HepG2 (cell line): ENCODE results near the gene DDX20. TPM values are rescaled to one million over a fixed set of nuclear protein-coding genes. Genes with fewer than 3 reads are reported as not detected.

Experiments
- ARNTL ChIP-seq: sonication (generic); formaldehyde crosslinking; IDR thresholded peaks from 2 replicates; pipeline ENCODE4 v1.4.0; 2020; ENCODE audit warnings: mild to moderate bottlenecking, missing genetic modification reagents
- ASH2L ChIP-seq: fragments of 300-600, 200-600 bp; sonication (generic); IDR thresholded peaks from 2 replicates; pipeline ENCODE4 v1.7.0; 2017; ENCODE audit warnings: low read depth, mild to moderate bottlenecking, moderate library complexity, mixed read lengths, low read length; ENCODE audit not compliant: insufficient read length
- ATF4 ChIP-seq, 2 experiments: fragments of 450-650 bp in 1 of 2; sonication (generic) in 1 of 2; formaldehyde crosslinking; IDR thresholded peaks; 2 replicates each; pipeline versions ENCODE4 v1.5.0 to v1.8.0; 2020 to 2022; ENCODE audit warnings: mild to moderate bottlenecking in 1 of 2, missing genetic modification reagents in 1 of 2
- BATF2 ChIP-seq: sonication (generic); formaldehyde crosslinking; IDR thresholded peaks from 2 replicates; pipeline ENCODE4 v1.8.0; 2022; ENCODE audit warnings: mild to moderate bottlenecking, missing genetic modification reagents, moderate library complexity
- DMAP1 ChIP-seq: IDR thresholded peaks from 2 replicates; pipeline ENCODE4 v1.6.1; 2016
- GABPA ChIP-seq, 2 experiments: IDR thresholded peaks; 2 replicates each; pipeline ENCODE4 v1.6.1; 2011 to 2016; ENCODE audit warnings: low read depth in 2 of 2, low read length in 1 of 2, missing biosample characterization in 1 of 2, missing genetic modification characterization in 1 of 2
- HIVEP1 ChIP-seq: sonication (generic); formaldehyde crosslinking; IDR thresholded peaks from 2 replicates; pipeline ENCODE4 v1.4.0; 2020; ENCODE audit warnings: mild to moderate bottlenecking, missing genetic modification reagents
- JARID2 ChIP-seq: sonication (generic); formaldehyde crosslinking; IDR thresholded peaks from 2 replicates; pipeline ENCODE4 v1.8.1; 2023; ENCODE audit warnings: missing genetic modification reagents, inconsistent platforms; ENCODE audit not compliant: insufficient replicate concordance
- KAT8 ChIP-seq: IDR thresholded peaks from 2 replicates; pipeline ENCODE4 v1.6.1; 2016; ENCODE audit warnings: missing genetic modification reagents, missing compliant biosample characterization
- KLF15 ChIP-seq: sonication (generic); formaldehyde crosslinking; IDR thresholded peaks from 2 replicates; pipeline ENCODE4 v1.8.1; 2023; ENCODE audit warnings: borderline replicate concordance, mild to moderate bottlenecking, inconsistent platforms, missing genetic modification reagents, mixed read lengths
- MAF1 ChIP-seq: sonication (generic); formaldehyde crosslinking; IDR thresholded peaks from 2 replicates; pipeline ENCODE4 v1.5.0; 2020; ENCODE audit warnings: missing genetic modification reagents, borderline replicate concordance
- MAZ ChIP-seq, 2 experiments: sonication (generic) in 1 of 2; formaldehyde crosslinking in 1 of 2; IDR thresholded peaks; 2 replicates each; pipeline versions ENCODE4 v1.5.0 to v1.6.1; 2012 to 2020; ENCODE audit warnings: low read depth in 2 of 2, mild to moderate bottlenecking in 2 of 2, borderline replicate concordance in 1 of 2, improper control_type of control experiment in 1 of 2, low read length in 1 of 2, missing genetic modification reagents in 1 of 2, moderate library complexity in 1 of 2
- MED1 ChIP-seq: sonication (generic); formaldehyde crosslinking; IDR thresholded peaks from 2 replicates; pipeline ENCODE4 v1.4.0; 2020; ENCODE audit warnings: missing genetic modification reagents
- POLR2A ChIP-seq, 2 experiments: IDR thresholded peaks; 2 replicates each; pipeline ENCODE4 v1.6.1; 2011; ENCODE audit warnings: low read depth in 2 of 2, low read length in 2 of 2, mild to moderate bottlenecking in 1 of 2, moderate library complexity in 1 of 2; ENCODE audit not compliant: insufficient read depth in 1 of 2
- RAD21 ChIP-seq: fragments of 450-650 bp; formaldehyde crosslinking; IDR thresholded peaks from 2 replicates; pipeline ENCODE4 v1.5.0; 2020; ENCODE audit warnings: mild to moderate bottlenecking
- ZFP1 ChIP-seq: IDR thresholded peaks from 2 replicates; pipeline ENCODE4 v1.6.1; 2016
- ZIK1 ChIP-seq: sonication (generic); formaldehyde crosslinking; IDR thresholded peaks from 2 replicates; pipeline ENCODE4 v1.5.0; 2020; ENCODE audit warnings: mild to moderate bottlenecking, low read depth, missing genetic modification reagents, borderline replicate concordance
- ZNF670 ChIP-seq: sonication (generic); formaldehyde crosslinking; IDR thresholded peaks from 2 replicates; pipeline ENCODE4 v1.8.0; 2022; ENCODE audit warnings: mild to moderate bottlenecking, missing genetic modification reagents, borderline replicate concordance
- ZNF674 ChIP-seq: sonication (generic); formaldehyde crosslinking; IDR thresholded peaks from 2 replicates; pipeline ENCODE4 v1.5.0; 2020; ENCODE audit warnings: low read depth, mild to moderate bottlenecking, missing genetic modification reagents
- ZNF75D ChIP-seq: sonication (generic); formaldehyde crosslinking; IDR thresholded peaks from 2 replicates; pipeline ENCODE4 v1.8.1; 2023; ENCODE audit warnings: missing genetic modification reagents, mild to moderate bottlenecking, borderline replicate concordance
- polyA plus RNA-seq, 8 experiments: library from polyadenylated mRNA; depleted of rRNA in 3 of 8; stranded (reverse) in 7 of 8; unstranded in 1 of 8; fragments of >200 nt; fragmentation: Illumina TruSeq in 4 of 8; extraction: Trizol in 4 of 8; gene quantifications; 2 replicates each; pipeline versions ENCODE4 v1.2.1 to v1.2.3, GENCODE V29; 2011 to 2016; ENCODE audit warnings: low read depth in 4 of 8, missing spikeins in 1 of 8, mixed read lengths in 1 of 8; ENCODE audit not compliant: insufficient read depth in 1 of 8
- total RNA-seq, 5 experiments: library from RNA; depleted of rRNA; stranded (reverse); fragments of >200 nt; fragmentation: Illumina TruSeq; extraction: Trizol; gene quantifications; 2 replicates each; pipeline ENCODE4 v1.2.3, GENCODE V29; 2016; ENCODE audit warnings: low read depth in 1 of 5
- TF ChIP-seq, protein P1 (sequence below): sonication (generic); formaldehyde crosslinking; IDR thresholded peaks from 2 replicates; pipeline ENCODE4 v1.5.0; 2020; ENCODE audit warnings: mild to moderate bottlenecking, missing genetic modification reagents
- TF ChIP-seq, protein P2 (sequence below): sonication (generic); formaldehyde crosslinking; IDR thresholded peaks from 2 replicates; pipeline ENCODE4; 2020; ENCODE audit warnings: missing genetic modification reagents, mild to moderate bottlenecking, borderline replicate concordance

Gene DDX20
- total and polyA plus RNA-seq, 2 of the 13 experiments (the other 11 are each of a cell fraction or from before 2014, with no cell fraction given): 4.0 to 14.3 TPM

DNA sequence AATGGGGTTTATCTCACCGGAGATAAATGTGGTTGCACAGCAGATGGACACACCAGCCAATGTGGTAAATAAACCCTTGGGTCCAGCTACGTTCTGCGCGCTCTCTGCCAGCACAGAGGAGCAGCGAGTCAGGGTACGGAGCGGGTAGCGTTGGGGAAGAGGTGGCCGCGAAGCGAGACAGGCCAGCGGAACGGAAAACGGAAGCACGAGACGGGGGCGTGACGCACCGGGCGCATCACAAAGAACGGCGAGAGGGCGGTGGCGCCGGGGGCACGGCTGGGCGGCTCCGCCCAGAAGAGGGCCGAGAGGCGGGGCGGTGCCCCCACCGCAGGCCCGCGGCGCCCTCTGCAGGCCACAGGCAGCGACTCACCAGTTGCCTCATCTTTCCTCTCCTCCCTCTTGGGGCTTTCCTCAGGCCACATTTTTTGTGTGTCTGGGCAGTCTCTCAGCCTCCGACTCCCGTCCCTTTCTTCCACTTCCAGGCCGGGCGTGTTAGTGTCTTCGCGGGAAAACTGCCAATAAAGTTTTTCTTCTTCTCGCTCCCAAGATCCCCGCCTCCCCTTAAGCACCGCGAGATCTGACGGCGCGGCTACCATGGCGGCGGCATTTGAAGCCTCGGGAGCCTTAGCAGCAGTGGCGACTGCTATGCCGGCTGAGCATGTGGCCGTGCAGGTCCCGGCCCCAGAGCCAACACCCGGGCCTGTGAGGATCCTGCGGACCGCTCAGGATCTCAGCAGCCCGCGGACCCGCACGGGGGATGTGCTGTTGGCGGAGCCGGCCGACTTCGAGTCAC lies at the start of gene DDX20 (continued):
- TF ChIP-seq ASH2L (peak; percentile 97), JARID2 (CRISPR knock-in tag) (no peak), POLR2A (IDR thresholded peaks at IDR 0.05; ENCODE audit: insufficient read depth in 1 of 2, low read depth in 2 of 2, low read length in 2 of 2) (peak; percentile 71 to 82), GABPA (IDR thresholded peaks at IDR 0.05; ENCODE audit: low read depth, low read length) (peak; percentile 70), GABPA (CRISPR knock-in tag; IDR thresholded peaks at IDR 0.05; ENCODE audit: low read depth) (peak; percentile 79), ZIK1 (CRISPR knock-in tag) (0 out of 2 replicates have a peak, but pooled peaks have one; percentile 49), BATF2 (0 out of 2 replicates have a peak, but pooled peaks have one; percentile 43), DMAP1 (peak; percentile 95), ATF4 (CRISPR knock-in tag; IDR thresholded peaks at IDR 0.05) (peak in 1 of 2 experiments; percentile 76; a peak in 1 of 4 replicates), MAZ (IDR thresholded peaks at IDR 0.05; ENCODE audit: borderline replicate concordance, low read depth, low read length) (peak; percentile 93), MAZ (CRISPR knock-in tag; IDR thresholded peaks at IDR 0.05; ENCODE audit: low read depth) (peak; percentile 96), ARNTL (CRISPR knock-in tag) (peak; percentile 72; the same call in 1 of the 2 replicates), ZNF75D (CRISPR knock-in tag) (no peak), ZFP1 (CRISPR knock-in tag) (peak; percentile 81; the same call in 1 of the 2 replicates), RAD21 (CRISPR knock-in tag) (peak; percentile 70), KLF15 (CRISPR knock-in tag) (peak; percentile 33; the same call in 1 of the 2 replicates), ZNF670 (CRISPR knock-in tag) (peak; percentile 93; the same call in 1 of the 2 replicates), MAF1 (CRISPR knock-in tag) (0 out of 2 replicates have a peak, but pooled peaks have one; percentile 50), HIVEP1 (CRISPR knock-in tag) (0 out of 2 replicates have a peak, but pooled peaks have one; percentile 17), ZNF674 (CRISPR knock-in tag) (peak; percentile 74; the same call in 1 of the 2 replicates), KAT8 (CRISPR knock-in tag) (peak; percentile 90), MED1 (peak; percentile 56)
- TF ChIP-seq, protein P1, sequence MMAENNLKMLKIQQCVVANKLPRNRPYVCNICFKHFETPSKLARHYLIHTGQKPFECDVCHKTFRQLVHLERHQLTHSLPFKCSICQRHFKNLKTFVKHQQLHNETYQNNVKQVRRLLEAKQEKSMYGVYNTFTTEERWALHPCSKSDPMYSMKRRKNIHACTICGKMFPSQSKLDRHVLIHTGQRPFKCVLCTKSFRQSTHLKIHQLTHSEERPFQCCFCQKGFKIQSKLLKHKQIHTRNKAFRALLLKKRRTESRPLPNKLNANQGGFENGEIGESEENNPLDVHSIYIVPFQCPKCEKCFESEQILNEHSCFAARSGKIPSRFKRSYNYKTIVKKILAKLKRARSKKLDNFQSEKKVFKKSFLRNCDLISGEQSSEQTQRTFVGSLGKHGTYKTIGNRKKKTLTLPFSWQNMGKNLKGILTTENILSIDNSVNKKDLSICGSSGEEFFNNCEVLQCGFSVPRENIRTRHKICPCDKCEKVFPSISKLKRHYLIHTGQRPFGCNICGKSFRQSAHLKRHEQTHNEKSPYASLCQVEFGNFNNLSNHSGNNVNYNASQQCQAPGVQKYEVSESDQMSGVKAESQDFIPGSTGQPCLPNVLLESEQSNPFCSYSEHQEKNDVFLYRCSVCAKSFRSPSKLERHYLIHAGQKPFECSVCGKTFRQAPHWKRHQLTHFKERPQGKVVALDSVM (CRISPR knock-in tag): no peak
- TF ChIP-seq, protein P2, sequence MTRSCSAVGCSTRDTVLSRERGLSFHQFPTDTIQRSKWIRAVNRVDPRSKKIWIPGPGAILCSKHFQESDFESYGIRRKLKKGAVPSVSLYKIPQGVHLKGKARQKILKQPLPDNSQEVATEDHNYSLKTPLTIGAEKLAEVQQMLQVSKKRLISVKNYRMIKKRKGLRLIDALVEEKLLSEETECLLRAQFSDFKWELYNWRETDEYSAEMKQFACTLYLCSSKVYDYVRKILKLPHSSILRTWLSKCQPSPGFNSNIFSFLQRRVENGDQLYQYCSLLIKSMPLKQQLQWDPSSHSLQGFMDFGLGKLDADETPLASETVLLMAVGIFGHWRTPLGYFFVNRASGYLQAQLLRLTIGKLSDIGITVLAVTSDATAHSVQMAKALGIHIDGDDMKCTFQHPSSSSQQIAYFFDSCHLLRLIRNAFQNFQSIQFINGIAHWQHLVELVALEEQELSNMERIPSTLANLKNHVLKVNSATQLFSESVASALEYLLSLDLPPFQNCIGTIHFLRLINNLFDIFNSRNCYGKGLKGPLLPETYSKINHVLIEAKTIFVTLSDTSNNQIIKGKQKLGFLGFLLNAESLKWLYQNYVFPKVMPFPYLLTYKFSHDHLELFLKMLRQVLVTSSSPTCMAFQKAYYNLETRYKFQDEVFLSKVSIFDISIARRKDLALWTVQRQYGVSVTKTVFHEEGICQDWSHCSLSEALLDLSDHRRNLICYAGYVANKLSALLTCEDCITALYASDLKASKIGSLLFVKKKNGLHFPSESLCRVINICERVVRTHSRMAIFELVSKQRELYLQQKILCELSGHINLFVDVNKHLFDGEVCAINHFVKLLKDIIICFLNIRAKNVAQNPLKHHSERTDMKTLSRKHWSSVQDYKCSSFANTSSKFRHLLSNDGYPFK (CRISPR knock-in tag): peak; percentile 65
